HUES48 (cell line): Measurements from ENCODE around the gene ACP6.
"Not testable (repeated sequence)": the region's sequence is repeated elsewhere in the genome, so short reads cannot be mapped to it uniquely, and the experiment has no call there.

Source experiments
- H3K27ac ChIP-seq: one replicate; pipeline ENCODE4 v1.7.0; 2013; ENCODE audit warnings: low read depth, low read length, inconsistent platforms
- H3K27me3 ChIP-seq: 2 replicates; pipeline ENCODE4 v1.6.1; 2013; ENCODE audit warnings: mild to moderate bottlenecking, low read length; ENCODE audit not compliant: control insufficient read depth, insufficient read depth
- H3K36me3 ChIP-seq: 2 replicates; pipeline ENCODE4 v1.6.1; 2013; ENCODE audit warnings: low read length; ENCODE audit not compliant: control insufficient read depth, insufficient read depth
- H3K4me1 ChIP-seq: 2 replicates; pipeline ENCODE4 v1.6.1; 2013; ENCODE audit warnings: mild to moderate bottlenecking, low read length; ENCODE audit not compliant: control insufficient read depth, insufficient read depth
- H3K4me3 ChIP-seq: 2 replicates; pipeline ENCODE4 v1.5.1; 2013; ENCODE audit warnings: mild to moderate bottlenecking, low read depth, low read length
- H3K9ac ChIP-seq: 2 replicates; pipeline ENCODE4 v1.6.1; 2013; ENCODE audit warnings: mild to moderate bottlenecking, low read depth, low read length, moderate library complexity
- H3K9me3 ChIP-seq: 2 replicates; pipeline ENCODE4 v1.6.1; 2013; ENCODE audit warnings: low read length; ENCODE audit not compliant: control insufficient read depth, insufficient read depth

Gene ACP6

GRCh38 chr1:147680608-147681235, 10.4 kb upstream of the ACP6 start:
- H3K36me3 ChIP-seq, H3K4me1 ChIP-seq, H3K4me3 ChIP-seq, H3K9ac ChIP-seq, H3K27ac ChIP-seq, H3K27me3 ChIP-seq: not testable (repeated sequence)
- peaks cover 25% of the 10 kb centered on the region for H3K9me3 ChIP-seq

DNA sequence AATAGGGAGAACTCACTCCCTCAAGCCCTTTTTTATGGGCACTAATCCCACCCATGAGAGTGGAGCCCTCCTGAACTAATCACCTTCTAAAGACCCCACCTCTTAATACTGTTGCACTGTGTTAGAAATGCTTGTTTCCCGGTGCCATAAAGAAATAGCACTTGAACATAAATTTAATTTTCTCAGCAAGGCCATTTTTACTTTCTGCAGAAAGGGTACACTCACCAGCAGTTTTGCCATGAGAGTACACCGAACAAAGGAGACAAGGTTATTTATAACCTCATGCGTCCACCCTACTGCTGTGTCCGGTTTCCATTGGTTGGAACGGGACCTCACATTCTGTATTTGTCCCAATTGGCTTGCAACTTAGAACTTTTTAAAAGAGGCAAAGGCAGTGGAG, 7.4 kb upstream of the ACP6 start:
- H3K9me3 ChIP-seq = peaks cover 25% of the 10 kb centered on the region
- not testable (repeated sequence) for H3K27me3 ChIP-seq, H3K36me3 ChIP-seq, H3K9ac ChIP-seq, H3K4me1 ChIP-seq, H3K27ac ChIP-seq, H3K4me3 ChIP-seq

GRCh38 chr1:147676311-147677085, 6.2 kb upstream of the ACP6 start:
- H3K4me1 ChIP-seq = 0 out of 2 replicates have a peak, but pooled peaks cover 6% of the 10 kb centered on the region
- H3K27me3 ChIP-seq = no peaks in the 10 kb centered on the region
- no peaks in the 10 kb centered on the region for H3K36me3 ChIP-seq
- peaks cover 18% of the 10 kb centered on the region for H3K9me3 ChIP-seq
- H3K4me3 ChIP-seq = no peak overlapping the region
- no peak overlapping the region for H3K9ac ChIP-seq
- peak overlapping the region; percentile 92 for H3K27ac ChIP-seq

DNA sequence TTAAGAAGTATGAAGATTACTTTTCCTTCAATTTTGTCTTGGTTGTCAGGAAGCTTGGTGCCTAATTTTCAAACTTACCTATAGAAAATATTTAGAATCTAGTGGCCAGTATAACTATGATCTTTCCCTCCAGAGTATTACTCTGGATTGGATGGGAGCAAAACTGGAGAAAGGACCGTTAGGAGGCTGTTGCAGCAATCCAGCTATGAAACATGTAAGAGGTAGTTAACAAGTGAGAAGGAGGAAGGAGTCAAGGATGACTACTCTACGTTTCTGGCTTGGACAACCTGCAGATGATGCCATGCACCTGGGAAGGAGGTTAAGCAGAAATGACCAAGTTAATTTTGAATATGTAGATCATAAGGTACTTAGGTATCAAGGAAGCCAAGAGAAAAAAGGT, 3.5 kb upstream of the ACP6 start:
- Histone ChIP-seq H3K36me3 (no peaks in the 10 kb centered on the region), H3K27ac (no peak overlapping the region), H3K9ac (no peak overlapping the region), H3K9me3 (peaks cover 18% of the 10 kb centered on the region), H3K4me1 (0 out of 2 replicates have a peak, but pooled peaks cover 6% of the 10 kb centered on the region), H3K4me3 (no peak overlapping the region), H3K27me3 (no peaks in the 10 kb centered on the region)

GRCh38 chr1:147673406-147673805, 3.1 kb upstream of the ACP6 start:
- H3K27ac ChIP-seq = no peak overlapping the region
- no peaks in the 10 kb centered on the region for H3K27me3 ChIP-seq
- no peaks in the 10 kb centered on the region for H3K36me3 ChIP-seq
- 0 out of 2 replicates have a peak, but pooled peaks cover 6% of the 10 kb centered on the region for H3K4me1 ChIP-seq
- peaks cover 15% of the 10 kb centered on the region for H3K9me3 ChIP-seq
- H3K9ac ChIP-seq = no peak overlapping the region
- no peak overlapping the region for H3K4me3 ChIP-seq

DNA sequence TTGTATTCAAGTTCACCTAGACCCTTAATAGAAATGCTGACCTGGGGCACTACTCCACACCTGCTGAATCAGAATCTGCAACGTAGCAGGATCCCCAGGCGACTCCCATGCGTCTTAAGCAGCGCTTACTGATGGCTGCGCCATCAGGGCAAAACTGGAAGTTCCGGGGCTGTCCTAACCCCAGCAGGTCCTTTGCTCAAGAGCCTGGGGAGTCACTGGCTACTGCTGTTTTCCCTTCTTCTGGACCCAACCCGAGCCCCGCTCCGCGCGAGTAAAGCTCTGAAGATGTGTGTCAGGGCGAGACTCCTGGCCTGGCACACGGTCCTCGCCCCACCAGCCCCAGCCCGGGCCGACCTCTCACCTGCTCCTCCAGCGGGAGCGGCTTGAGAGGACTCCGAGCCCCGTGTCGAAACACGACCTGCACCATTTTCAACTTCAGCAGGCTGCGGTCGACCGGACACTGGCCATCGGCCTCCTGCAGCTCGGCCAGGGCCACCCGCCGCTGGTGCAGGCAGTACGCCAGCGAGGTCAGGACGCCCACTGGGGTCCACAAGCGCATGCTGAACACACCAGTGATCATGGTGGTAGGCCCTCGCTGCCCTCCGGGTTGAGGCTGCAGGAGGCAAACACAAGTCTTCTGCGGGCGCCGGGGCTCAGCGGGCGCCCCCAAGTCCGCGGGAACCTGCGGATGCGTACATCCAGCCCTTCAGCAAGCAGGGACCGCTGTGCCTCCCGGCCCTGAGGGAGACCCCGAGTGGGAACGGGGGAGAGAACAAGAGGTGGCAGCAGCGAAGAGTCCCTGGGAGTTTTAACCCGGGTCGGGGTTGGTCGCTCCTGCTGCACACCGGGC, 630 bp downstream of the ACP6 start:
- Histone ChIP-seq H3K4me3 (peak overlapping the region; percentile 72), H3K36me3 (no peaks in the 10 kb centered on the region), H3K9ac (peak overlapping the region; percentile 15), H3K27me3 (no peaks in the 10 kb centered on the region), H3K27ac (peak overlapping the region; percentile 61), H3K4me1 (no peaks in the 10 kb centered on the region), H3K9me3 (no peaks in the 10 kb centered on the region)

GRCh38 chr1:147665521-147665920, 4.8 kb downstream of the ACP6 start:
- Histone ChIP-seq H3K36me3 (no peaks in the 10 kb centered on the region), H3K27me3 (no peaks in the 10 kb centered on the region), H3K4me1 (no peaks in the 10 kb centered on the region), H3K27ac (no peak overlapping the region), H3K9ac (no peak overlapping the region), H3K9me3 (no peaks in the 10 kb centered on the region), H3K4me3 (no peak overlapping the region)

- Histone ChIP-seq H3K4me3 (no peak overlapping the region), H3K9ac (no peak overlapping the region), H3K27me3 (no peaks in the 10 kb centered on the region), H3K9me3 (no peaks in the 10 kb centered on the region), H3K27ac (no peak overlapping the region), H3K36me3 (peaks cover 2% of the 10 kb centered on the region), H3K4me1 (no peaks in the 10 kb centered on the region)
These were observed 6.1 kb downstream of the ACP6 start for GRCh38 chr1:147664206-147664605.

GRCh38 chr1:147654511-147654910, 15.8 kb downstream of the ACP6 start:
- Histone ChIP-seq H3K36me3 (peaks cover 68% of the 10 kb centered on the region), H3K9me3 (no peaks in the 10 kb centered on the region), H3K27me3 (no peaks in the 10 kb centered on the region), H3K27ac (no peak overlapping the region), H3K4me3 (no peak overlapping the region), H3K9ac (no peak overlapping the region), H3K4me1 (no peaks in the 10 kb centered on the region)

GRCh38 chr1:147652306-147652705, 18.0 kb downstream of the ACP6 start:
- Histone ChIP-seq H3K9ac (no peak overlapping the region), H3K4me1 (no peaks in the 10 kb centered on the region), H3K27ac (no peak overlapping the region), H3K27me3 (no peaks in the 10 kb centered on the region), H3K4me3 (no peak overlapping the region), H3K9me3 (no peaks in the 10 kb centered on the region), H3K36me3 (peaks cover 71% of the 10 kb centered on the region)

- Histone ChIP-seq H3K36me3 (peaks cover 72% of the 10 kb centered on the region), H3K9ac (no peak overlapping the region), H3K4me3 (no peak overlapping the region), H3K9me3 (no peaks in the 10 kb centered on the region), H3K4me1 (no peaks in the 10 kb centered on the region), H3K27ac (no peak overlapping the region), H3K27me3 (no peaks in the 10 kb centered on the region)
These were observed 18.9 kb downstream of the ACP6 start for GRCh38 chr1:147651466-147651865.
